Measurements from ENCODE around the gene TNFRSF11A. TPM values are rescaled to one million over a fixed set of nuclear protein-coding genes. Genes with fewer than 3 reads are reported as not detected.

TNFRSF11A gene
- total RNA-seq, 1 experiment from 2014 or later: 3.2 TPM

DNA sequence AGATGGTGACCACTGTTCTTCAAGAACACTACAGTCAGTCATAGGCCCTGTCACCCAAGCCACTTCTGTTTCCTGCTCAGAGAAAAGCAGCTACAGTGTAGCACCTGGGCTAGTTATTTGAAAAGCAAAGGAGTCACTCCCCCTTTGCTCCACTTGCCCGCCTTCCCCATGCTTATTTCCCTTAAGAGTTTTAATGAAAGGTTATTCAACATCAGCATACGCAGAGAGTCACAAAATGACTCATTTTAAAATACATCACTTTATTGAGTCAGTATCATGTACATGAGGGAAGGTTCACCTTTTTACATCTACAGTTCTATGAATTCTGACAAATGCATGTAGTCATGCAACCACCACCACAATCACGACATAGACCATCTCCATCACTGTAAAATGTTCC is 71.3 kb downstream of the TNFRSF11A start:
- RAD21 ChIA-PET (ENCODE audit: low non-redundant PET in 1 of 2, low total read pairs in 2 of 2, uncharacterized antibody in 2 of 2, unreplicated experiment in 2 of 2): no interaction called here
- Histone ChIP-seq H3K79me2 (ENCODE audit: insufficient read depth, low read length) (no peaks in the 10 kb centered on the region), H3K4me3 (replicated peaks in 1 of 2; ENCODE audit: low read depth in 1 of 2, low read length in 2 of 2) (no peak overlapping the region), H3K36me3 (ENCODE audit: control insufficient read depth in 1 of 2, insufficient read depth in 2 of 2, low read length in 2 of 2) (no peaks in the 10 kb centered on the region), H3K9me2 (ENCODE audit: insufficient read depth) (no peaks in the 10 kb centered on the region), H3K27me3 (ENCODE audit: insufficient read depth, low read length) (no peaks in the 10 kb centered on the region), H3K9me3 (ENCODE audit: control insufficient read depth in 1 of 2, insufficient read depth in 1 of 2, low read depth in 1 of 2, low read length in 2 of 2) (no peaks in the 10 kb centered on the region), H3K4me2 (ENCODE audit: low read length) (no peak overlapping the region), H2AFZ (ENCODE audit: low read depth, low read length, poor library complexity, severe bottlenecking) (no peak overlapping the region), H3K4me1 (ENCODE audit: control insufficient read depth in 1 of 2, insufficient read depth in 2 of 2, low read length in 2 of 2) (peaks cover 3 to 6% of the 10 kb centered on the region in 2 experiments; a peak in 3 of 4 replicates), H4K20me1 (ENCODE audit: insufficient read depth) (no peaks in the 10 kb centered on the region), H3K27ac (ENCODE audit: low read depth, low read length) (no peak overlapping the region), H3K9ac (ENCODE audit: low read length) (no peak overlapping the region)
- ATAC-seq (no peak), DNase-seq (ENCODE audit: low read depth, low spot score) (no peak)
- TF ChIP-seq CBX3 (IDR thresholded peaks at IDR 0.05; ENCODE audit: low read depth) (no peak), EZH2 (IDR thresholded peaks at IDR 0.05) (no peak), SP1 (IDR thresholded peaks at IDR 0.05; ENCODE audit: low read depth) (no peak), EGR1 (IDR thresholded peaks at IDR 0.05; ENCODE audit: low read depth) (no peak), FOSL1 (IDR thresholded peaks at IDR 0.05; ENCODE audit: low read depth) (no peak), JUND (IDR thresholded peaks at IDR 0.05) (no peak)
- TF ChIP-seq, protein P1, sequence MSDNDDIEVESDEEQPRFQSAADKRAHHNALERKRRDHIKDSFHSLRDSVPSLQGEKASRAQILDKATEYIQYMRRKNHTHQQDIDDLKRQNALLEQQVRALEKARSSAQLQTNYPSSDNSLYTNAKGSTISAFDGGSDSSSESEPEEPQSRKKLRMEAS (IDR thresholded peaks at IDR 0.05): no peak
- CTCF ChIA-PET: no interaction called here
- POLR2A ChIA-PET: no interaction called here
- intact Hi-C loops (cut with micrococcal nuclease): no loop called here
- BruUV-seq (replicated peaks): no TSS peak

DNA sequence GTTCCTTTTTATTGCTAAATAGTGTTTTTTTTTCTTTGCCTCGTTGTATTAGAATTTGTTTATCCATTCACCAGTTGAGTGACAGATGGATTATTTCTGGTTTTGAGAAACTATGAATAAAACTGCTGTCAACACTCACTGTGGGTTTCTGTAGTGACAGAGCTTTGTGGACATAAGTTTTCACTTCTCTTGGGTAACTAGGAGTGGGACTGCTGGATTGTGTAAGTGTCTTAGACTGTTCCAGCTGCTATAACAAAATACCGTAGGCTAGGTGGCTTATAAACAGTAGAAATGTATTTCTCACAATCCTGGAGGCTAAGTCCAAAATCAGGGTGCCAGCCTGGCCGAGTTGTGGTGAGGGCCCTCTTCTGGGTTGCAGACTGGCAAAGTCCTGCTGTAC is 71.9 kb downstream of the TNFRSF11A start:
- Histone ChIP-seq H3K9me2 (ENCODE audit: insufficient read depth) (no peaks in the 10 kb centered on the region), H3K27me3 (ENCODE audit: insufficient read depth, low read length) (no peaks in the 10 kb centered on the region), H3K79me2 (ENCODE audit: insufficient read depth, low read length) (no peaks in the 10 kb centered on the region), H3K27ac (ENCODE audit: low read depth, low read length) (no peak overlapping the region), H3K36me3 (ENCODE audit: control insufficient read depth in 1 of 2, insufficient read depth in 2 of 2, low read length in 2 of 2) (no peaks in the 10 kb centered on the region), H3K4me1 (ENCODE audit: control insufficient read depth in 1 of 2, insufficient read depth in 2 of 2, low read length in 2 of 2) (peaks cover 3 to 6% of the 10 kb centered on the region in 2 experiments; a peak in 3 of 4 replicates), H3K4me3 (replicated peaks in 1 of 2; ENCODE audit: low read depth in 1 of 2, low read length in 2 of 2) (no peak overlapping the region), H3K9ac (ENCODE audit: low read length) (no peak overlapping the region), H4K20me1 (ENCODE audit: insufficient read depth) (no peaks in the 10 kb centered on the region), H3K9me3 (ENCODE audit: control insufficient read depth in 1 of 2, insufficient read depth in 1 of 2, low read depth in 1 of 2, low read length in 2 of 2) (no peaks in the 10 kb centered on the region), H2AFZ (ENCODE audit: low read depth, low read length, poor library complexity, severe bottlenecking) (no peak overlapping the region), H3K4me2 (ENCODE audit: low read length) (no peak overlapping the region)
- intact Hi-C loops (cut with micrococcal nuclease): no loop called here
- ChIA-PET RAD21 (ENCODE audit: low non-redundant PET in 1 of 2, low total read pairs in 2 of 2, uncharacterized antibody in 2 of 2, unreplicated experiment in 2 of 2) (no interaction called here), POLR2A (no interaction called here), CTCF (no interaction called here)
- ATAC-seq (no peak), DNase-seq (ENCODE audit: low read depth, low spot score) (no peak)
- BruUV-seq (replicated peaks): no TSS peak
- TF ChIP-seq, protein P2, sequence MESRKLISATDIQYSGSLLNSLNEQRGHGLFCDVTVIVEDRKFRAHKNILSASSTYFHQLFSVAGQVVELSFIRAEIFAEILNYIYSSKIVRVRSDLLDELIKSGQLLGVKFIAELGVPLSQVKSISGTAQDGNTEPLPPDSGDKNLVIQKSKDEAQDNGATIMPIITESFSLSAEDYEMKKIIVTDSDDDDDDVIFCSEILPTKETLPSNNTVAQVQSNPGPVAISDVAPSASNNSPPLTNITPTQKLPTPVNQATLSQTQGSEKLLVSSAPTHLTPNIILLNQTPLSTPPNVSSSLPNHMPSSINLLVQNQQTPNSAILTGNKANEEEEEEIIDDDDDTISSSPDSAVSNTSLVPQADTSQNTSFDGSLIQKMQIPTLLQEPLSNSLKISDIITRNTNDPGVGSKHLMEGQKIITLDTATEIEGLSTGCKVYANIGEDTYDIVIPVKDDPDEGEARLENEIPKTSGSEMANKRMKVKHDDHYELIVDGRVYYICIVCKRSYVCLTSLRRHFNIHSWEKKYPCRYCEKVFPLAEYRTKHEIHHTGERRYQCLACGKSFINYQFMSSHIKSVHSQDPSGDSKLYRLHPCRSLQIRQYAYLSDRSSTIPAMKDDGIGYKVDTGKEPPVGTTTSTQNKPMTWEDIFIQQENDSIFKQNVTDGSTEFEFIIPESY (IDR thresholded peaks at IDR 0.05; ENCODE audit: extremely low read depth, insufficient replicate concordance, low read length): no peak
- TF ChIP-seq EZH2phosphoT487 (IDR thresholded peaks at IDR 0.05; ENCODE audit: borderline replicate concordance) (no peak), SIN3A (IDR thresholded peaks at IDR 0.05; ENCODE audit: low read depth) (no peak), EZH2 (IDR thresholded peaks at IDR 0.05) (no peak), SP1 (IDR thresholded peaks at IDR 0.05; ENCODE audit: low read depth) (no peak), ELF1 (IDR thresholded peaks at IDR 0.05; ENCODE audit: borderline replicate concordance, low read depth) (no peak), CEBPB (IDR thresholded peaks at IDR 0.05; ENCODE audit: low read depth) (no peak), FOSL1 (IDR thresholded peaks at IDR 0.05; ENCODE audit: low read depth) (no peak), ZNF274 (IDR thresholded peaks at IDR 0.05; ENCODE audit: low read depth, low read length) (no peak), POLR2AphosphoS5 (IDR thresholded peaks at IDR 0.05; ENCODE audit: low read depth, low read length) (no peak), ZFX (IDR thresholded peaks at IDR 0.05) (no peak), YY1 (IDR thresholded peaks at IDR 0.05; ENCODE audit: extremely low read depth, insufficient replicate concordance, low read depth, low read length) (no peak), JUND (IDR thresholded peaks at IDR 0.05) (no peak)
- TF ChIP-seq, protein P1 (IDR thresholded peaks at IDR 0.05): no peak
- TF ChIP-seq, protein P3, sequence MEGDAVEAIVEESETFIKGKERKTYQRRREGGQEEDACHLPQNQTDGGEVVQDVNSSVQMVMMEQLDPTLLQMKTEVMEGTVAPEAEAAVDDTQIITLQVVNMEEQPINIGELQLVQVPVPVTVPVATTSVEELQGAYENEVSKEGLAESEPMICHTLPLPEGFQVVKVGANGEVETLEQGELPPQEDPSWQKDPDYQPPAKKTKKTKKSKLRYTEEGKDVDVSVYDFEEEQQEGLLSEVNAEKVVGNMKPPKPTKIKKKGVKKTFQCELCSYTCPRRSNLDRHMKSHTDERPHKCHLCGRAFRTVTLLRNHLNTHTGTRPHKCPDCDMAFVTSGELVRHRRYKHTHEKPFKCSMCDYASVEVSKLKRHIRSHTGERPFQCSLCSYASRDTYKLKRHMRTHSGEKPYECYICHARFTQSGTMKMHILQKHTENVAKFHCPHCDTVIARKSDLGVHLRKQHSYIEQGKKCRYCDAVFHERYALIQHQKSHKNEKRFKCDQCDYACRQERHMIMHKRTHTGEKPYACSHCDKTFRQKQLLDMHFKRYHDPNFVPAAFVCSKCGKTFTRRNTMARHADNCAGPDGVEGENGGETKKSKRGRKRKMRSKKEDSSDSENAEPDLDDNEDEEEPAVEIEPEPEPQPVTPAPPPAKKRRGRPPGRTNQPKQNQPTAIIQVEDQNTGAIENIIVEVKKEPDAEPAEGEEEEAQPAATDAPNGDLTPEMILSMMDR (IDR thresholded peaks at IDR 0.05 in 2 of 3, conservative IDR thresholded peaks at IDR 0.05 in 1 of 3; ENCODE audit: borderline replicate concordance in 1 of 3, insufficient read depth in 1 of 3, low read depth in 2 of 3, low read length in 2 of 3): no peak

All from HCT116 (cell line).